GM12874 (cell line): Measurements from ENCODE around the gene KIAA0753.

Experiments
- CTCF ChIP-seq: IDR thresholded peaks from 2 replicates; pipeline ENCODE4 v1.5.1; 2011; ENCODE audit warnings: low read depth, mild to moderate bottlenecking, control low read depth, low read length, moderate library complexity; ENCODE audit not compliant: insufficient read depth

Gene KIAA0753

GRCh38 chr17:6570731-6571451 lies 69.6 kb downstream of the KIAA0753 start:
- TF ChIP-seq CTCF: no peak

GRCh38 chr17:6569370-6570285 lies 70.9 kb downstream of the KIAA0753 start:
- TF ChIP-seq CTCF: no peak

- no peak for TF ChIP-seq CTCF
These were observed 72.2 kb downstream of the KIAA0753 start for GRCh38 chr17:6568184-6568758.

- no peak for TF ChIP-seq CTCF
These were observed 72.9 kb downstream of the KIAA0753 start for GRCh38 chr17:6567528-6568183.

- TF ChIP-seq CTCF: no peak
These were observed 79.1 kb downstream of the KIAA0753 start for GRCh38 chr17:6561446-6561845.

- no peak for TF ChIP-seq CTCF
These were observed 80.0 kb downstream of the KIAA0753 start for GRCh38 chr17:6560496-6560895.
